Neural progenitor cell (in vitro differentiated cells): Measurements from ENCODE around the gene DNAH9.

Experiments used
- EZH2 ChIP-seq: fragments of 200-600 bp; sonication (generic); IDR thresholded peaks from 2 replicates; pipeline ENCODE4 v1.6.1; 2017; ENCODE audit warnings: antibody characterized with exemption, mild to moderate bottlenecking, moderate library complexity
- EZH2phosphoT487 ChIP-seq: fragments of 200-600 bp; sonication (generic); IDR thresholded peaks from 2 replicates; pipeline ENCODE4 v1.6.1; 2017; ENCODE audit warnings: antibody characterized with exemption
- TF ChIP-seq, protein P1 (sequence below): fragments of 200-600 bp; sonication (generic); IDR thresholded peaks from 2 replicates; pipeline ENCODE4 v1.5.1; 2017; ENCODE audit warnings: antibody characterized with exemption, mild to moderate bottlenecking

DNA sequence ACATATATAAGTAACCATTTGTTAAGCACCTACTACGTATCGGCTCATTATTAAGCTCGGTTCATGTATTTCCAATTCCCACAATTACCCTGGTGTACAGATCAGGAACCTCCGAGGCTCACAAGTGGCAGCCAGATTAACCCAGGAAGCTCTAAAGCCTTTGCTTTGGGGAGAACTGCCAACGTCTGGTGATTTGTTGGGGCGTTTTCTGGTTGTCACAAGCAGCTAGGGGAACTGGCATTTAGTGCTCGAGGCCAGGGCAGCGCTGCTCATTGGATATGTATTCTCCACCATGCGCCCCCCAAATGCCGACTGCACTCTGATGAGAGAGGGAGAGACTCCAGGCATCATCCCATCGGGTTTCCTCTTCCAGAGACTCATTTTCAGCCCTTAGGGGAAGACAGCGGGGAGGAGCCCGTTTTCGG, 398.5 kb downstream of the DNAH9 start:
- TF ChIP-seq, protein P1, sequence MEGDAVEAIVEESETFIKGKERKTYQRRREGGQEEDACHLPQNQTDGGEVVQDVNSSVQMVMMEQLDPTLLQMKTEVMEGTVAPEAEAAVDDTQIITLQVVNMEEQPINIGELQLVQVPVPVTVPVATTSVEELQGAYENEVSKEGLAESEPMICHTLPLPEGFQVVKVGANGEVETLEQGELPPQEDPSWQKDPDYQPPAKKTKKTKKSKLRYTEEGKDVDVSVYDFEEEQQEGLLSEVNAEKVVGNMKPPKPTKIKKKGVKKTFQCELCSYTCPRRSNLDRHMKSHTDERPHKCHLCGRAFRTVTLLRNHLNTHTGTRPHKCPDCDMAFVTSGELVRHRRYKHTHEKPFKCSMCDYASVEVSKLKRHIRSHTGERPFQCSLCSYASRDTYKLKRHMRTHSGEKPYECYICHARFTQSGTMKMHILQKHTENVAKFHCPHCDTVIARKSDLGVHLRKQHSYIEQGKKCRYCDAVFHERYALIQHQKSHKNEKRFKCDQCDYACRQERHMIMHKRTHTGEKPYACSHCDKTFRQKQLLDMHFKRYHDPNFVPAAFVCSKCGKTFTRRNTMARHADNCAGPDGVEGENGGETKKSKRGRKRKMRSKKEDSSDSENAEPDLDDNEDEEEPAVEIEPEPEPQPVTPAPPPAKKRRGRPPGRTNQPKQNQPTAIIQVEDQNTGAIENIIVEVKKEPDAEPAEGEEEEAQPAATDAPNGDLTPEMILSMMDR: no peak
- TF ChIP-seq EZH2 (no peak), EZH2phosphoT487 (no peak)
